Uterus (tissue), 2 donors: ENCODE results near the gene PIK3R6.

Source experiments
- POLR2A ChIP-seq, 2 donors: fragments of 450-650 bp; IDR thresholded peaks; one replicate each; pipeline ENCODE4 v1.6.1; 2016; ENCODE audit warnings: antibody characterized with exemption in 2 of 2, mild to moderate bottlenecking in 1 of 2, moderate library complexity in 1 of 2
- TF ChIP-seq, protein P1 (sequence below), 4 experiments: fragments of 200-600 bp in 2 of 4; fragments of 450-650 bp in 2 of 4; sonication (generic) in 2 of 4; IDR thresholded peaks; one replicate each; pipeline ENCODE4 v1.5.1; 2016 to 2019; ENCODE audit warnings: antibody characterized with exemption in 4 of 4, mild to moderate bottlenecking in 2 of 4, moderate library complexity in 1 of 4

DNA sequence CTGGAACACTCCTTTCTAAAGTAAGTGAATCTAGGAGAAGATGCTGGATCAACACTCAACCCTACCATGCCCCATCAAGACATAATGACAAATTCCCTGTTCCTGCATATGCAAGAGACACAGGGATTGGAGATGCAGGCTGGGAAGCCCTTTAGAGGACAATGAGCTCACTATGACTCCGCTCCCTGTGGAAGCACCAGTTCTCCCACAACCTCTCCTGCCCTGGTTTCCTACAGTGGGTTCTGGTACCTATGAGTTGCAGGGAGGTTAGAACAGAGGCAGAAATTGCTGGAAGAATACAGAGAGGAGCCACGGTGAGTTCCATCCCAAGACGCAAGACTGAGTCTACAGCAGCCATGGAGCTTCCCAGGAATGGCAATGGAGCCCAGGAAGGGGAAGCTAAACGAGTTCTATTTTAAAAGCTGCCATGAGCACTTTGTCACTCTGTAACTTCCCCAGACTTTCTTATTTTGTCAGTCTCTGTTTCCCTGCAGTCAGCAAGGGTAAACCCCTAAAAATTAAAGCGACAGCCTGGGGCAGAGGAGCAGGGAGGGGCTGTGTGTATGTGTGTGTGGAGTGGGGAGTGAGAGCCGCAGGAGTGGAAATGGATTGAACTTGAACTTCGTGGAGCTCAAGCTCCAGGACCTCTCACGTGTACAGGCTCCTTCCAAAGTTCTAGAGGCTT, 42.3 kb upstream of the PIK3R6 start:
- TF ChIP-seq, protein P1, sequence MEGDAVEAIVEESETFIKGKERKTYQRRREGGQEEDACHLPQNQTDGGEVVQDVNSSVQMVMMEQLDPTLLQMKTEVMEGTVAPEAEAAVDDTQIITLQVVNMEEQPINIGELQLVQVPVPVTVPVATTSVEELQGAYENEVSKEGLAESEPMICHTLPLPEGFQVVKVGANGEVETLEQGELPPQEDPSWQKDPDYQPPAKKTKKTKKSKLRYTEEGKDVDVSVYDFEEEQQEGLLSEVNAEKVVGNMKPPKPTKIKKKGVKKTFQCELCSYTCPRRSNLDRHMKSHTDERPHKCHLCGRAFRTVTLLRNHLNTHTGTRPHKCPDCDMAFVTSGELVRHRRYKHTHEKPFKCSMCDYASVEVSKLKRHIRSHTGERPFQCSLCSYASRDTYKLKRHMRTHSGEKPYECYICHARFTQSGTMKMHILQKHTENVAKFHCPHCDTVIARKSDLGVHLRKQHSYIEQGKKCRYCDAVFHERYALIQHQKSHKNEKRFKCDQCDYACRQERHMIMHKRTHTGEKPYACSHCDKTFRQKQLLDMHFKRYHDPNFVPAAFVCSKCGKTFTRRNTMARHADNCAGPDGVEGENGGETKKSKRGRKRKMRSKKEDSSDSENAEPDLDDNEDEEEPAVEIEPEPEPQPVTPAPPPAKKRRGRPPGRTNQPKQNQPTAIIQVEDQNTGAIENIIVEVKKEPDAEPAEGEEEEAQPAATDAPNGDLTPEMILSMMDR (IDR thresholded peaks at IDR 0.05) = no peak
- no peak for TF ChIP-seq POLR2A (IDR thresholded peaks at IDR 0.05)
